Measurements from ENCODE around the gene FANCF.

The FANCF gene

GRCh38 chr11:22599458-22599857 is 26.2 kb downstream of the FANCF start:
- H2BK15ac ChIP-seq (ENCODE audit: low read length): no peak overlapping the region
- H2AK5ac ChIP-seq (ENCODE audit: low read depth, low read length): no peak overlapping the region
- H3K79me1 ChIP-seq (ENCODE audit: low read depth, low read length): no peaks in the 10 kb centered on the region
- no peaks in the 10 kb centered on the region for H3K4me1 ChIP-seq (ENCODE audit: control insufficient read depth in 2 of 2, insufficient read depth in 1 of 2, low read depth in 1 of 2, low read length in 2 of 2)
- no peak overlapping the region for H3K4me2 ChIP-seq (ENCODE audit: insufficient read depth, low read length, poor library complexity, severe bottlenecking)
- H3K14ac ChIP-seq (ENCODE audit: low read length): no peak overlapping the region
- no peak overlapping the region for H3K9ac ChIP-seq (ENCODE audit: low read depth, low read length, poor library complexity)
- no peak overlapping the region for H4K91ac ChIP-seq (ENCODE audit: low read depth, low read length, poor library complexity)
- H3K23ac ChIP-seq (ENCODE audit: low read depth, low read length, poor library complexity): no peak overlapping the region
- no peak overlapping the region for H2AFZ ChIP-seq (ENCODE audit: low read length)
- no peaks in the 10 kb centered on the region for H3K27me3 ChIP-seq (ENCODE audit: control insufficient read depth in 3 of 3, insufficient read depth in 3 of 3, low read depth in 1 of 3, low read length in 3 of 3)
- H3K36me3 ChIP-seq (replicated peaks in 1 of 2; ENCODE audit: control insufficient read depth in 2 of 2, insufficient read depth in 2 of 2, low read length in 2 of 2): no peaks in the 10 kb centered on the region
- H2BK120ac ChIP-seq (ENCODE audit: low read depth, low read length): no peak overlapping the region
- no peak overlapping the region for H3K4ac ChIP-seq (ENCODE audit: low read length)
- no peak overlapping the region for H2BK5ac ChIP-seq (ENCODE audit: low read length)
- no peak overlapping the region for H3K27ac ChIP-seq (replicated peaks; ENCODE audit: low read length)
- no peak overlapping the region for H3K4me3 ChIP-seq (ENCODE audit: low read length in 2 of 2)
- H2BK12ac ChIP-seq (ENCODE audit: low read length): no peak overlapping the region
- H3K18ac ChIP-seq (ENCODE audit: low read length): no peak overlapping the region
- DNase-seq (ENCODE audit: low spot score): no peak
- no peak overlapping the region for H4K8ac ChIP-seq (ENCODE audit: low read depth, low read length)
- no CpG with 5 or more reads among the region's 5 CpGs for WGBS, 2 donors (ENCODE audit: extremely low coverage in 2 of 2, insufficient read length in 2 of 2, insufficient replicate concordance in 1 of 2)
- H3K9me3 ChIP-seq (replicated peaks in 1 of 2; ENCODE audit: control insufficient read depth in 2 of 2, insufficient read depth in 1 of 2, low read depth in 1 of 2, low read length in 2 of 2): no peaks in the 10 kb centered on the region

- no peaks in the 10 kb centered on the region for H3K79me1 ChIP-seq (ENCODE audit: low read depth, low read length)
- no peak for DNase-seq (ENCODE audit: low spot score)
- WGBS, 2 donors (ENCODE audit: extremely low coverage in 2 of 2, insufficient read length in 2 of 2, insufficient replicate concordance in 1 of 2): no CpG with 5 or more reads among the region's 2 CpGs
- H2BK15ac ChIP-seq (ENCODE audit: low read length): no peak overlapping the region
- H3K27me3 ChIP-seq (ENCODE audit: control insufficient read depth in 3 of 3, insufficient read depth in 3 of 3, low read depth in 1 of 3, low read length in 3 of 3): no peaks in the 10 kb centered on the region
- no peak overlapping the region for H4K91ac ChIP-seq (ENCODE audit: low read depth, low read length, poor library complexity)
- H2BK120ac ChIP-seq (ENCODE audit: low read depth, low read length): no peak overlapping the region
- H3K27ac ChIP-seq (replicated peaks; ENCODE audit: low read length): no peak overlapping the region
- H3K14ac ChIP-seq (ENCODE audit: low read length): no peak overlapping the region
- H3K4me2 ChIP-seq (ENCODE audit: insufficient read depth, low read length, poor library complexity, severe bottlenecking): no peak overlapping the region
- no peak overlapping the region for H2BK5ac ChIP-seq (ENCODE audit: low read length)
- no peak overlapping the region for H3K4ac ChIP-seq (ENCODE audit: low read length)
- no peaks in the 10 kb centered on the region for H3K36me3 ChIP-seq (replicated peaks in 1 of 2; ENCODE audit: control insufficient read depth in 2 of 2, insufficient read depth in 2 of 2, low read length in 2 of 2)
- no peak overlapping the region for H3K18ac ChIP-seq (ENCODE audit: low read length)
- H2AK5ac ChIP-seq (ENCODE audit: low read depth, low read length): no peak overlapping the region
- H3K23ac ChIP-seq (ENCODE audit: low read depth, low read length, poor library complexity): no peak overlapping the region
- H3K9ac ChIP-seq (ENCODE audit: low read depth, low read length, poor library complexity): no peak overlapping the region
- H3K4me1 ChIP-seq (ENCODE audit: control insufficient read depth in 2 of 2, insufficient read depth in 1 of 2, low read depth in 1 of 2, low read length in 2 of 2): no peaks in the 10 kb centered on the region
- no peak overlapping the region for H2AFZ ChIP-seq (ENCODE audit: low read length)
- H2BK12ac ChIP-seq (ENCODE audit: low read length): no peak overlapping the region
- no peak overlapping the region for H3K4me3 ChIP-seq (ENCODE audit: low read length in 2 of 2)
- no peak overlapping the region for H4K8ac ChIP-seq (ENCODE audit: low read depth, low read length)
- no peaks in the 10 kb centered on the region for H3K9me3 ChIP-seq (replicated peaks in 1 of 2; ENCODE audit: control insufficient read depth in 2 of 2, insufficient read depth in 1 of 2, low read depth in 1 of 2, low read length in 2 of 2)
Measured at GRCh38 chr11:22597062-22597461, 28.6 kb downstream of the FANCF start.

GRCh38 chr11:22584976-22585375 is 40.6 kb downstream of the FANCF start:
- Histone ChIP-seq H3K4me3 (ENCODE audit: low read length in 2 of 2) (no peak overlapping the region), H2BK15ac (ENCODE audit: low read length) (no peak overlapping the region), H3K79me1 (ENCODE audit: low read depth, low read length) (no peaks in the 10 kb centered on the region), H2AK5ac (ENCODE audit: low read depth, low read length) (no peak overlapping the region), H3K23ac (ENCODE audit: low read depth, low read length, poor library complexity) (no peak overlapping the region), H3K27me3 (ENCODE audit: control insufficient read depth in 3 of 3, insufficient read depth in 3 of 3, low read depth in 1 of 3, low read length in 3 of 3) (no peaks in the 10 kb centered on the region), H4K8ac (ENCODE audit: low read depth, low read length) (no peak overlapping the region), H3K9ac (ENCODE audit: low read depth, low read length, poor library complexity) (no peak overlapping the region), H3K4me1 (ENCODE audit: control insufficient read depth in 2 of 2, insufficient read depth in 1 of 2, low read depth in 1 of 2, low read length in 2 of 2) (no peaks in the 10 kb centered on the region), H3K9me3 (replicated peaks in 1 of 2; ENCODE audit: control insufficient read depth in 2 of 2, insufficient read depth in 1 of 2, low read depth in 1 of 2, low read length in 2 of 2) (no peaks in the 10 kb centered on the region), H3K4me2 (ENCODE audit: insufficient read depth, low read length, poor library complexity, severe bottlenecking) (no peak overlapping the region), H2BK120ac (ENCODE audit: low read depth, low read length) (no peak overlapping the region), H2BK12ac (ENCODE audit: low read length) (no peak overlapping the region), H3K14ac (ENCODE audit: low read length) (no peak overlapping the region), H3K18ac (ENCODE audit: low read length) (no peak overlapping the region), H3K36me3 (replicated peaks in 1 of 2; ENCODE audit: control insufficient read depth in 2 of 2, insufficient read depth in 2 of 2, low read length in 2 of 2) (no peaks in the 10 kb centered on the region), H3K27ac (replicated peaks; ENCODE audit: low read length) (no peak overlapping the region), H2BK5ac (ENCODE audit: low read length) (no peak overlapping the region), H3K4ac (ENCODE audit: low read length) (no peak overlapping the region), H4K91ac (ENCODE audit: low read depth, low read length, poor library complexity) (no peak overlapping the region), H2AFZ (ENCODE audit: low read length) (no peak overlapping the region)
- DNase-seq (ENCODE audit: low spot score): no peak
- no CpG with 5 or more reads among the region's 2 CpGs for WGBS, 2 donors (ENCODE audit: extremely low coverage in 2 of 2, insufficient read length in 2 of 2, insufficient replicate concordance in 1 of 2)

GRCh38 chr11:22583963-22584492 is 41.6 kb downstream of the FANCF start:
- Histone ChIP-seq H2BK5ac (ENCODE audit: low read length) (no peak overlapping the region), H3K4ac (ENCODE audit: low read length) (no peak overlapping the region), H4K8ac (ENCODE audit: low read depth, low read length) (no peak overlapping the region), H2AK5ac (ENCODE audit: low read depth, low read length) (no peak overlapping the region), H3K4me2 (ENCODE audit: insufficient read depth, low read length, poor library complexity, severe bottlenecking) (no peak overlapping the region), H3K27ac (replicated peaks; ENCODE audit: low read length) (no peak overlapping the region), H3K9me3 (replicated peaks in 1 of 2; ENCODE audit: control insufficient read depth in 2 of 2, insufficient read depth in 1 of 2, low read depth in 1 of 2, low read length in 2 of 2) (no peaks in the 10 kb centered on the region), H3K14ac (ENCODE audit: low read length) (no peak overlapping the region), H2AFZ (ENCODE audit: low read length) (no peak overlapping the region), H2BK15ac (ENCODE audit: low read length) (no peak overlapping the region), H3K18ac (ENCODE audit: low read length) (no peak overlapping the region), H2BK12ac (ENCODE audit: low read length) (no peak overlapping the region), H3K36me3 (replicated peaks in 1 of 2; ENCODE audit: control insufficient read depth in 2 of 2, insufficient read depth in 2 of 2, low read length in 2 of 2) (no peaks in the 10 kb centered on the region), H3K9ac (ENCODE audit: low read depth, low read length, poor library complexity) (no peak overlapping the region), H4K91ac (ENCODE audit: low read depth, low read length, poor library complexity) (no peak overlapping the region), H3K23ac (ENCODE audit: low read depth, low read length, poor library complexity) (no peak overlapping the region), H2BK120ac (ENCODE audit: low read depth, low read length) (no peak overlapping the region), H3K4me1 (ENCODE audit: control insufficient read depth in 2 of 2, insufficient read depth in 1 of 2, low read depth in 1 of 2, low read length in 2 of 2) (no peaks in the 10 kb centered on the region), H3K4me3 (ENCODE audit: low read length in 2 of 2) (no peak overlapping the region), H3K27me3 (ENCODE audit: control insufficient read depth in 3 of 3, insufficient read depth in 3 of 3, low read depth in 1 of 3, low read length in 3 of 3) (no peaks in the 10 kb centered on the region), H3K79me1 (ENCODE audit: low read depth, low read length) (no peaks in the 10 kb centered on the region)
- WGBS, 2 donors (ENCODE audit: extremely low coverage in 2 of 2, insufficient read length in 2 of 2, insufficient replicate concordance in 1 of 2): no CpG with 5 or more reads among the region's 12 CpGs
- DNase-seq (ENCODE audit: low spot score): no peak
